Fibroblast of lung (primary cell): Measurements from ENCODE around the gene PIH1D1. TPM values are rescaled to one million over a fixed set of nuclear protein-coding genes. Genes with fewer than 3 reads are reported as not detected.

ENCODE experiments used
- DNase-seq, 2 donors: peaks; one replicate each; pipeline versions ENCODE4 v3.0.0 to v3.0.0-alpha.2; 2010; ENCODE audit warnings: low read depth in 2 of 2
- H2AFZ ChIP-seq: 2 replicates; pipeline ENCODE4 v1.5.1; 2012; ENCODE audit warnings: low read length, control low read depth, inconsistent platforms
- H3K27ac ChIP-seq: 2 replicates; pipeline ENCODE4 v1.5.1; 2011; ENCODE audit warnings: low read length, control low read depth; ENCODE audit not compliant: insufficient read depth
- H3K27me3 ChIP-seq: 2 replicates; pipeline ENCODE4 v1.5.1; 2011; ENCODE audit warnings: mild to moderate bottlenecking, low read length; ENCODE audit not compliant: control insufficient read depth, insufficient read depth
- H3K36me3 ChIP-seq: 2 replicates; pipeline ENCODE4 v1.5.1; 2011; ENCODE audit warnings: low read length; ENCODE audit not compliant: control insufficient read depth, insufficient read depth
- H3K4me1 ChIP-seq: 2 replicates; pipeline ENCODE4 v1.5.1; 2011; ENCODE audit warnings: low read length; ENCODE audit not compliant: control insufficient read depth, insufficient read depth; ENCODE audit errors: extremely low read depth
- H3K4me2 ChIP-seq: 2 replicates; pipeline ENCODE4 v1.5.1; 2011; ENCODE audit warnings: low read length, control low read depth; ENCODE audit not compliant: insufficient read depth; ENCODE audit errors: extremely low read depth
- H3K4me3 ChIP-seq, 4 experiments: fragments of 200-600 bp in 1 of 4; sonication (generic) in 1 of 4; replicated peaks in 1 of 4; 2 replicates each; pipeline ENCODE4 v1.5.1; 2011 to 2016; ENCODE audit warnings: low read length in 4 of 4, low read depth in 3 of 4, mild to moderate bottlenecking in 3 of 4, control low read depth in 2 of 4, inconsistent platforms in 1 of 4, mixed read lengths in 1 of 4; ENCODE audit not compliant: insufficient read depth in 1 of 4; ENCODE audit errors: control extremely low read depth in 1 of 4
- H3K79me2 ChIP-seq: 2 replicates; pipeline ENCODE4 v1.5.1; 2012; ENCODE audit warnings: mild to moderate bottlenecking, low read length, inconsistent platforms; ENCODE audit not compliant: control insufficient read depth, insufficient read depth
- H3K9ac ChIP-seq: 2 replicates; pipeline ENCODE4 v1.5.1; 2011; ENCODE audit warnings: mild to moderate bottlenecking, low read length, control low read depth; ENCODE audit not compliant: insufficient read depth
- H3K9me3 ChIP-seq: 2 replicates; pipeline ENCODE4 v1.5.1; 2012; ENCODE audit warnings: low read depth, low read length; ENCODE audit not compliant: control insufficient read depth, insufficient read depth
- H4K20me1 ChIP-seq: 2 replicates; pipeline ENCODE4 v1.5.1; 2011; ENCODE audit warnings: low read length; ENCODE audit not compliant: control insufficient read depth, insufficient read depth; ENCODE audit errors: extremely low read depth
- CTCF ChIP-seq, 2 donors: IDR thresholded peaks in 1 of 2; conservative IDR thresholded peaks in 1 of 2; 1 replicate in 1 of 2; 2 replicates in 1 of 2; pipeline ENCODE4 v1.5.1; 2011 to 2012; ENCODE audit warnings: low read length in 2 of 2, control low read depth in 1 of 2, inconsistent platforms in 1 of 2, low read depth in 1 of 2, mild to moderate bottlenecking in 1 of 2
- EZH2 ChIP-seq: IDR thresholded peaks from 2 replicates; pipeline ENCODE4 v1.5.1; 2012; ENCODE audit warnings: low read length, control low read depth, mild to moderate bottlenecking; ENCODE audit errors: missing control alignments
- polyA plus RNA-seq, 2 donors: library from polyadenylated mRNA; depleted of rRNA in 1 of 2; stranded (reverse) in 1 of 2; unstranded in 1 of 2; fragments of >200 nt; gene quantifications; 2 replicates each; pipeline ENCODE4 v1.2.1, GENCODE V29; 2011 to 2012; ENCODE audit warnings: missing spikeins in 1 of 2
- total RNA-seq: library from RNA; depleted of rRNA; stranded (reverse); fragments of >200 nt; gene quantifications from 2 replicates; pipeline ENCODE4 v1.2.1, GENCODE V29; 2014

PIH1D1 gene
- total and polyA plus RNA-seq, 2 donors (not counting 1 experiment from before 2014, with no cell fraction given), result 53.8 to 94.5 TPM

- Histone ChIP-seq H3K4me2 (no peak overlapping the region), H3K4me3 (no peak overlapping the region), H3K9ac (no peak overlapping the region), H3K36me3 (no peaks in the 10 kb centered on the region), H2AFZ (no peak overlapping the region), H3K9me3 (no peaks in the 10 kb centered on the region), H4K20me1 (no peaks in the 10 kb centered on the region), H3K79me2 (no peaks in the 10 kb centered on the region), H3K27ac (no peak overlapping the region), H3K4me1 (no peaks in the 10 kb centered on the region), H3K27me3 (peaks cover 74% of the 10 kb centered on the region)
- TF ChIP-seq EZH2 (no peak), CTCF (conservative IDR thresholded peaks at IDR 0.05 in 1 of 2, IDR thresholded peaks at IDR 0.05 in 1 of 2; ENCODE audit: low read depth in 1 of 2, low read length in 2 of 2) (no peak)
- no peak for DNase-seq
Measured at GRCh38 chr19:49432141-49433073, 19.2 kb downstream of the PIH1D1 start.

GRCh38 chr19:49431330-49431749 lies 20.3 kb downstream of the PIH1D1 start:
- DNase-seq, result no peak
- H3K27me3 ChIP-seq, result peaks cover 80% of the 10 kb centered on the region

More at GRCh38 chr19:49431330-49431749, 20.3 kb downstream of the PIH1D1 start:
- Histone ChIP-seq H3K27ac (no peak overlapping the region), H3K4me2 (no peak overlapping the region), H3K4me3 (no peak overlapping the region), H3K36me3 (no peaks in the 10 kb centered on the region), H3K9me3 (no peaks in the 10 kb centered on the region), H3K9ac (no peak overlapping the region), H4K20me1 (no peaks in the 10 kb centered on the region), H2AFZ (no peak overlapping the region), H3K4me1 (no peaks in the 10 kb centered on the region), H3K79me2 (no peaks in the 10 kb centered on the region)
- no peak for TF ChIP-seq EZH2
- no peak for TF ChIP-seq CTCF (conservative IDR thresholded peaks at IDR 0.05 in 1 of 2, IDR thresholded peaks at IDR 0.05 in 1 of 2; ENCODE audit: low read depth in 1 of 2, low read length in 2 of 2)
